ENCODE measurements around the gene HIGD1C. TPM values are rescaled to one million over a fixed set of nuclear protein-coding genes. Genes with fewer than 3 reads are reported as not detected.

Gene HIGD1C
- total RNA-seq, 2 experiments from 2014 or later: not detected

DNA sequence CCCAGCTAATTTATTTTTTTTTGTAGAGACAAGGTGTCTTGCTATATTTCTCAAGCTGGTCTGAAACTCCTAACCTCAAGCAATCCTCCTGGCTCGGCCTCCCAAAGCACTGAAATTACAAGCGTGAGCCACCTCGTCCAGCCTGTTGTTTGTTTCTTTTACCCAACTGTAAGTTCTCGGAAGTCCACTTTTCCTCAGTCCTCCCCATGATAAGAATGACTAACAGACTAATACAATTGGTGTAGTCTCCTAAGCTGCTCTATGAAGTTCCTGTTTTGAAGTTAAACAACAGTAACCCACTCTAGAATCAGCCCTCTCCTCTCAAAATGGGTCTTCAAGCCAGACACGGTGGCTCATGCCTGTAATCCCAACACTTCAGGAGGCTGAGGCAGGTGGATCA lies 36.5 kb downstream of the HIGD1C start:
- Mint-ChIP-seq H3K4me1 (ENCODE audit: low read depth) (peaks cover 12% of the 10 kb centered on the region), H3K4me3 (no peak overlapping the region), H3K36me3 (ENCODE audit: low read depth) (peaks cover 38% of the 10 kb centered on the region), H3K27ac (peak overlapping the region; percentile 5), H3K9me3 (ENCODE audit: insufficient read depth) (no peaks in the 10 kb centered on the region), H3K27me3 (ENCODE audit: low read depth) (no peaks in the 10 kb centered on the region)
- ATAC-seq (no peak), DNase-seq (no peak)
- ChIA-PET CTCF (interaction anchor here (1.0 to 5.3 kb wide), 7 partner anchors 60 to 904 kb away, joined by 3 to 75 read pairs (median 7); partner anchors contain the start of genes ATF1, LETMD1 and SMARCD1), POLR2A (no interaction called here)

DNA sequence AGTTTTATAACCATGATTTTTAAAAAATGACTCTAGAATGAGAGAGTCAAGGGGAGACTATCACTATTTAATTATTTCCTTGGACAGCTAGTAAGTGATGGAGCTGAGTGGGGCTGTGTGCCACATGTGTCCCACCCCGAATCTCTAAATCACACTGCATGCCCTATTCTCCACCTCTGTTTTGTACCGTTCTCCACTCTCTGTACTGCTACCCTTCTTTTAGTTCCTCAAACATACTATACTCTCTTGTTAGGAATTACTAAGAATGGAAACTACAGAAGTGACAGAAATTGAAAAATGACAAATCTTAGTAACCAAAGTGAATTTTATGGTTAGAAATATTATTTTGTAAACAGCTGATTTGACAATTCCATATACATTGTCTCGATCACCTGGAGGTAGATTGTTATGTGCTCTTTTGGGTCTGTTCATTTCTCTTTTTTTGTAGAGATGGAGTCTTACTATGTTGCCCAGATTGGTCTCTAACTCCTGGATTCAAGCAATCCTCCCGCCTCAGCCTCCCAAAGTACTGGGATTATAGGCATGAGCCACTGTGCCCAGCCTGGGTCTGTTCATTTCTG lies 37.9 kb downstream of the HIGD1C start:
- POLR2A ChIA-PET: interaction anchor here (0.8 kb wide), 1 partner anchor 225 kb away, joined by 3 read pairs; no protein-coding TSS in a partner anchor
- no peak overlapping the region for H3K4me3 Mint-ChIP-seq
- CTCF ChIA-PET: interaction anchor here (0.9 kb wide), 1 partner anchor 10 kb away, joined by 3 read pairs; no protein-coding TSS in a partner anchor
- peaks cover 46% of the 10 kb centered on the region for H3K36me3 Mint-ChIP-seq (ENCODE audit: low read depth)
- no peaks in the 10 kb centered on the region for H3K27me3 Mint-ChIP-seq (ENCODE audit: low read depth)
- no peak for ATAC-seq
- DNase-seq: no peak
- no peak overlapping the region for H3K27ac Mint-ChIP-seq
- H3K9me3 Mint-ChIP-seq (ENCODE audit: insufficient read depth): no peaks in the 10 kb centered on the region
- peaks cover 11% of the 10 kb centered on the region for H3K4me1 Mint-ChIP-seq (ENCODE audit: low read depth)

DNA sequence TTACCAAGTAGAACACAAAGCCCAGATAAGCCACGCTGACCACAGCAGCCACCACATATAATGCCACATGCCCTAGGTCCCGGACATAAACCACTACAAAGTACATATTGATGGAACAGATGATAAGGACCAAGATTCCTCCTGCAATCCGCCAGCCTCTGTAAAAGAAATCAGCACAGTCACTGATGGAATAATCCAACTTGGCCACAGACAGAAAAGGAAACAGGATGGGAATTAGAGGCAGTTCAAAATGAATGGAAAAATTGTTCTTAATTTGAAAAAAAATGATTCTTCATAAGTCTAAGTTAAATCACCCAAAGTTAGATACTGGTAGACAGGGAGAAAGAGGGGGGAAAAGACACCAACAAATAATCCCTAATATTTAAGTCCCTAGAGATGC lies 38.4 kb downstream of the HIGD1C start:
- no peak for DNase-seq
- ChIA-PET POLR2A (interaction anchor here (0.7 kb wide), 1 partner anchor 37 kb away, joined by 3 read pairs; no protein-coding TSS in a partner anchor), CTCF (interaction anchor here (1.0 kb wide), 1 partner anchor 11 kb away, joined by 3 read pairs; no protein-coding TSS in a partner anchor)
- Mint-ChIP-seq H3K27ac (no peak overlapping the region), H3K27me3 (ENCODE audit: low read depth) (no peaks in the 10 kb centered on the region), H3K4me3 (no peak overlapping the region), H3K4me1 (ENCODE audit: low read depth) (peaks cover 8% of the 10 kb centered on the region), H3K36me3 (ENCODE audit: low read depth) (peaks cover 51% of the 10 kb centered on the region), H3K9me3 (ENCODE audit: insufficient read depth) (no peaks in the 10 kb centered on the region)
- no peak for ATAC-seq

DNA sequence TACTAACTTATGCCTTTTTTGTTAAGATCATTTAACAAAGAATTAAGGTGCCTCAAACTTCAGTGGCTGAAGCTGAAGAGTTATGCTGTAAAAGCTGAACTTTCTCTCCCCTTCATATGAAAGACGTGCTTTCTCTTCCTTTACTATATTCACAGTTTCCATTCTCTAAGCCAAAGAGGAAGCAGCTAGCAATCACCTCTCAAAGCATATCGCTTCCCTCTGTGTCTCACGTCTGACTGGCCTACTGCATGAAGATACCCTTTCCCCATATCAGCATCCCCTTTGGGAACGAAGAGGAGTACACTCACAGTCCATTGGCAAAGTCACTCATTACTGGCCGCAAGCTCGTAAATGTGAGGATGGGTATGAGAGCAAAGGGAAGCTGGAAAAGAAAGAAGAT lies 38.9 kb downstream of the HIGD1C start:
- H3K27me3 Mint-ChIP-seq (ENCODE audit: low read depth): no peaks in the 10 kb centered on the region
- POLR2A ChIA-PET: interaction anchor here (0.7 kb wide), 1 partner anchor 36 kb away, joined by 3 read pairs; no protein-coding TSS in a partner anchor
- H3K4me3 Mint-ChIP-seq: no peak overlapping the region
- DNase-seq (no peak), ATAC-seq (no peak)
- H3K27ac Mint-ChIP-seq: no peak overlapping the region
- peaks cover 8% of the 10 kb centered on the region for H3K4me1 Mint-ChIP-seq (ENCODE audit: low read depth)
- H3K36me3 Mint-ChIP-seq (ENCODE audit: low read depth): peaks cover 52% of the 10 kb centered on the region
- no peaks in the 10 kb centered on the region for H3K9me3 Mint-ChIP-seq (ENCODE audit: insufficient read depth)
- CTCF ChIA-PET: interaction anchor here (0.6 to 1.0 kb wide), 2 partner anchors 11 to 226 kb away, joined by 3 read pairs; no protein-coding TSS in a partner anchor

DNA sequence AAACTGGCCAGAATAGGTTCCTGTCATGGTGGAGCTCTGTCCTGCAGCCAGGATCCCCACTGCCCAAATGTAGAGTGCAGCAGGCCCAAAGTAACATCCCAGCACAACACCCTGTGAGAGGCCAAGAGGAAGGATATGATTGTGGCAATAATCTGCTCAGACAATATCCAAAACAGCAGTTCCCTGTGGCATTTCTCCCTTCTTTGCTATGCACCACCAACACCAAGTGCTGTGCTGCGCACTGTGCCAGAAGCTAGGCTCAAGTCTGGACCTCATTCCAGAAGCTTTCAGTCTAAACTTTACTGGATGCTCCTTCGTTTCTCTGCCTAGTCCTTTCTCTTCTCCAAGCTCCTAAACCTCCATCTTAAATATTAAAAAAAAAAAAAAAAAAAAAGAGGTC lies 40.5 kb downstream of the HIGD1C start:
- DNase-seq: no peak
- Mint-ChIP-seq H3K4me1 (ENCODE audit: low read depth) (peaks cover 3% of the 10 kb centered on the region), H3K9me3 (ENCODE audit: insufficient read depth) (no peaks in the 10 kb centered on the region), H3K27me3 (ENCODE audit: low read depth) (no peaks in the 10 kb centered on the region), H3K4me3 (no peak overlapping the region), H3K36me3 (ENCODE audit: low read depth) (peaks cover 52% of the 10 kb centered on the region), H3K27ac (no peak overlapping the region)
- ChIA-PET POLR2A (no interaction called here), CTCF (no interaction called here)
- no peak for ATAC-seq

DNA sequence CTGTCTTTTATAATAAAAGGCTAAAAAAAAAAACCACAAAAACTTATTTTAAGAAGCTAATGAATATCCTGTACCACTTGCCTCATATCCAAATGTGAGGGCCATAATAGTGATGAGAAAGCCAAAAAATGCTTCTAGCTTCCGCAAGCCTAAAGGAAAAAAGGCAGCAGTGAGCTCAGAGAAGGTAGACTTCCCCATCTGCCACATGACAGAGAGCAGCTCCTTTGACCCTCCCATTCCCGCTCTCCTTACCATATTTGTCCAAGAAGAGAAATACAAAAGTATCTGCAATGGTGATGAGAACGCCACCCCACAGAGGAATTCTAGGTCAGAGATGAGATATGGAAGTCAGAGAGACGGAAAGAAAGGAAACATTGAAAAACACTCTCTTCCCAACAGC lies 46.7 kb downstream of the HIGD1C start:
- Mint-ChIP-seq H3K9me3 (ENCODE audit: insufficient read depth) (no peaks in the 10 kb centered on the region), H3K27me3 (ENCODE audit: low read depth) (no peaks in the 10 kb centered on the region), H3K4me3 (no peak overlapping the region), H3K27ac (no peak overlapping the region), H3K36me3 (ENCODE audit: low read depth) (peaks cover 44% of the 10 kb centered on the region), H3K4me1 (ENCODE audit: low read depth) (no peaks in the 10 kb centered on the region)
- no peak for ATAC-seq
- ChIA-PET POLR2A (no interaction called here), CTCF (interaction anchor here (1.3 to 2.1 kb wide), 2 partner anchors 10 to 12 kb away, joined by 5 to 6 read pairs; no protein-coding TSS in a partner anchor)
- no peak for DNase-seq

DNA sequence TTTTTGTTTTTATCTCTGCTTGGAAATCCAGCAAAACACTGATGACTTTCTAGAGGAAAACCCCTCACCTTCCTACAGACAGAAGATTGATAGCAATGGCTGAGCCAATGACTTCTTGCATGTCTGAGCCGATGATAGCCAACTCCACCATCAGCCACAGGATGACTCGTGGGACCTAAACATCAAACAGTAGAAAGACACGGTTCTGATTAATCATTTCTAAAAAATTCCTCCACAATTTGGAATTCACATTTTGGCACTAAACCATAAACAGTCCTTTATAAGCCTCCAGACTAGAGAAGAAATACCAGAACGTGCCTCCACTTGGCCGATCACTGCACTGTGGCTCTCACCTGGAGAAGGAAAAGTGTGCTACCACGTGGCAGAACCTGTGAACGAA lies 47.9 kb downstream of the HIGD1C start:
- no peaks in the 10 kb centered on the region for H3K27me3 Mint-ChIP-seq (ENCODE audit: low read depth)
- no peaks in the 10 kb centered on the region for H3K4me1 Mint-ChIP-seq (ENCODE audit: low read depth)
- H3K4me3 Mint-ChIP-seq: no peak overlapping the region
- ATAC-seq: no peak
- H3K27ac Mint-ChIP-seq: no peak overlapping the region
- CTCF ChIA-PET: no interaction called here
- no peaks in the 10 kb centered on the region for H3K9me3 Mint-ChIP-seq (ENCODE audit: insufficient read depth)
- H3K36me3 Mint-ChIP-seq (ENCODE audit: low read depth): peaks cover 40% of the 10 kb centered on the region
- no peak for DNase-seq
- POLR2A ChIA-PET: no interaction called here

DNA sequence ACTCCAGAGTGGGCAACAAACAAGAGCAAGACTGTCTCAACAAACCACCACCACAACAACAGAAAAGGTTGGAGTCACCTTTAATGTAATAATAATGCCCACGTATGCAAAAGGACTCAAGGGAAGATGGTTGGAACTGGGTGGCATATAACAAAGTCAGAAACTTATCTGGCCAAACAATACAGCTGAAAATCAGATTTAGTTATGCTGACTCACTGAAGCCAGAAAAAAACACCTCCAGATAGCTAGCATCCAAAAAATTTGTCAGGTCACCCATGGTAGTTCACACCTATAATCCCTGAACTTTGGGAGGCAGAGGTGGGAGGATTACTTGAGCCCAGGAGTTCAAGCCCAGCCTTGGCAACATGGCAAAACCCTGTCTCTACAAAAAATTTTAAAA lies 49.5 kb downstream of the HIGD1C start:
- POLR2A ChIA-PET: no interaction called here

DNA sequence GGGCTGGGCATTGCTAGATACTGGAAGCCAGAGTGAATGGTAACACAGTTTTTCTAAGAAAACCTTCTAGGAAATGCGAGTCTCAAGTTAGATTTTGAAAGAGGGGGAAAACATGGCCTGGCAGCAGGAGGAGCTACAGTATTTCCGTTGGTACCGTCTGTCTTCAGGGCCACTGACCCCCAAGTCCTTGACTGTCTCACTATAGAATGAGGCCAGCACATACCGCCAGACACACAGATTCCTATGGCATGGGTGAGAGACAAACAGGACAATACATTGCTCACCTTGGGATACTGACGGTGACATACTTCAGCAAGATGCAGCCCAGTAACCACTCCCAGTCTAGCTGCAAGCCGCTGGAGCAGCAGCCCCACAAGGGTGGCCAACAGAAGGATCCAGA lies 52.2 kb downstream of the HIGD1C start:
- H3K27ac Mint-ChIP-seq: no peak overlapping the region

More for the DNA sequence above, 49.5 kb downstream of the HIGD1C start:
- H3K9me3 Mint-ChIP-seq (ENCODE audit: insufficient read depth): no peaks in the 10 kb centered on the region
- CTCF ChIA-PET: no interaction called here
- H3K36me3 Mint-ChIP-seq (ENCODE audit: low read depth): peaks cover 37% of the 10 kb centered on the region
- no peak overlapping the region for H3K4me3 Mint-ChIP-seq
- H3K27me3 Mint-ChIP-seq (ENCODE audit: low read depth): no peaks in the 10 kb centered on the region
- no peaks in the 10 kb centered on the region for H3K4me1 Mint-ChIP-seq (ENCODE audit: low read depth)
- no peak overlapping the region for H3K27ac Mint-ChIP-seq
- no peak for DNase-seq
- ATAC-seq: no peak

DNA sequence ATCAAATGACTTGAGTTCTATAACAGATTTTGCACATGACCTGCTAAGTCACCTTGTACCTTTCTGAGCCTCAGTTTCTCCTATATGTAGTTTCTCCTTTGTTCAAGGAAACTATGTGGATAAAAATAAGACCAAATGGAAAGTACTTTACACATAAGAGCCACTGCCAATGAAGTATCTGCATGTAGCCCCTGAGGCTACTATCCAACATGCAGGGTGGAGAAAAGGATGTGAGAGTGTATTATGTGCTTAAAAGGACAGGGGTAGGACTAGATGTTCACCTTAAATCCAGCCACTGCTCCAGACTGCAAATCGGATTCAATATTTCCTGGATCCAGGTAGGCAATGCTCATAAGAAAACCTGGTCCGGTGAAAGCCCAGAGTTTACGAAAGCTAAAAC lies 52.7 kb downstream of the HIGD1C start:
- Mint-ChIP-seq H3K36me3 (ENCODE audit: low read depth) (peaks cover 40% of the 10 kb centered on the region), H3K27me3 (ENCODE audit: low read depth) (no peaks in the 10 kb centered on the region), H3K4me3 (no peak overlapping the region), H3K4me1 (ENCODE audit: low read depth) (peaks cover 12% of the 10 kb centered on the region), H3K27ac (no peak overlapping the region), H3K9me3 (ENCODE audit: insufficient read depth) (no peaks in the 10 kb centered on the region)
- ATAC-seq (no peak), DNase-seq (no peak)
- POLR2A ChIA-PET: no interaction called here
- CTCF ChIA-PET: interaction anchor here (1.2 to 1.4 kb wide), 2 partner anchors 21 to 44 kb away, joined by 3 to 4 read pairs; partner anchors contain the start of gene SLC11A2

More for the DNA sequence above, 52.2 kb downstream of the HIGD1C start:
- no peaks in the 10 kb centered on the region for H3K9me3 Mint-ChIP-seq (ENCODE audit: insufficient read depth)
- ChIA-PET CTCF (no interaction called here), POLR2A (no interaction called here)
- no peak overlapping the region for H3K4me3 Mint-ChIP-seq
- peaks cover 41% of the 10 kb centered on the region for H3K36me3 Mint-ChIP-seq (ENCODE audit: low read depth)
- peaks cover 9% of the 10 kb centered on the region for H3K4me1 Mint-ChIP-seq (ENCODE audit: low read depth)
- DNase-seq: no peak
- no peaks in the 10 kb centered on the region for H3K27me3 Mint-ChIP-seq (ENCODE audit: low read depth)
- ATAC-seq: no peak

DNA sequence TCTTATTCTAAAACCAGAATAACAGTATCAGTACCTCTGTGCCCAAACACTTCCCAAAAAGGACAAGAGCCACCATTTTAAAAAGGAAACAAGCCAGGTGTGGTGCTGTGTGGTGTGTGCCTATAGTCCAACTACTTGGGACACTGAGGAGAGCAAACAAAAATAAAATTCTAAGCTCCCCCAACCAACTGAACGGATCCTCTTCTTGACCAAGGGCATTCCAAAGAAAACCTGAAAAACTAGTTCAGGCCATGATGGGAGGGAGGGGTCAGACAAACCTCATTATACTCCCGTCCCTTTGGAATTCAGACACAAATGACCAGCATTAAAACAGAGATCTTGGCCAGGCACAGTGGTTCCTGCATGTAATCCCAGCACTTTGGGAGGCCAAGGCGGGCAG lies 53.3 kb downstream of the HIGD1C start:
- Mint-ChIP-seq H3K4me1 (ENCODE audit: low read depth) (peaks cover 12% of the 10 kb centered on the region), H3K27me3 (ENCODE audit: low read depth) (no peaks in the 10 kb centered on the region), H3K27ac (no peak overlapping the region), H3K4me3 (no peak overlapping the region), H3K36me3 (ENCODE audit: low read depth) (peaks cover 34% of the 10 kb centered on the region), H3K9me3 (ENCODE audit: insufficient read depth) (no peaks in the 10 kb centered on the region)
- POLR2A ChIA-PET: no interaction called here
- ATAC-seq: no peak
- CTCF ChIA-PET: interaction anchor here (1.2 to 1.4 kb wide), 3 partner anchors 20 to 241 kb away, joined by 3 to 4 read pairs (median 4); partner anchors contain the start of gene SLC11A2
- DNase-seq: no peak

DNA sequence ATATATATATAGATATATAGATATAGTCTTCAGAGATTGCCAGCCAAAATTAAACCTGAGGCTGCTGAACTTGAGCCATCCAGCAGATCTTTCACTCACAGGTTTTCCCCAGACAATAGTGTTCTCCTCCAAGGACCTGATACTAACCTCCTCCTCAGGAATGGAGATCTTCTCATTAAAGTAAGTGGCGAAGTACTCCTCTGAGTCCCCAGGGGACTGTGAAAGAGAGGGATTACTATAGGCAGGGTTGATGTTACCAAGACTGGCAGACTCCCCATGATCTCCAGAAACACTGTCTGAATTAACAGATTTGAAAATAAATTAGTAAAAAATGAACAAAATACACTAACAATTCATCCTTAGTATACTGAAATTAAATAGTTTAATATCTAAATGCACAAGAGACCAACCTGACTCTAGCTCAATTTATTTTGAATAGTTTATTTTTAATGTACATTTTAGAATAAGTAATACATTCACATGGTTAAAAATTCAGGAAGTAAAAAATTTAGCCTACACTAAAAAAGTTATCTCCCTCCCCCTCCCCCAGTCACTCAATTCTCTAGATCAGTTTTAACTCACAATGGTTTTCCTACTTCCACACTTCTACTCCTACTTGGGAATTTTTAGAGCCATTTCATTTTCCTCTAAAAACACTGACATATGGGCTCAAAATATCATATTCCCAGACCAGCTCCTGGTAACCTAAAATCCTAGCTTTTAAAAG lies 56.1 kb downstream of the HIGD1C start:
- Mint-ChIP-seq H3K27me3 (ENCODE audit: low read depth) (no peaks in the 10 kb centered on the region), H3K36me3 (ENCODE audit: low read depth) (peaks cover 30% of the 10 kb centered on the region), H3K4me1 (ENCODE audit: low read depth) (peaks cover 19% of the 10 kb centered on the region), H3K27ac (peak overlapping the region; percentile 75), H3K9me3 (ENCODE audit: insufficient read depth) (no peaks in the 10 kb centered on the region), H3K4me3 (peak overlapping the region; percentile 52)
- no peak for ATAC-seq
- DNase-seq: no peak
- ChIA-PET CTCF (interaction anchor here (1.2 to 2.7 kb wide), 7 partner anchors 9 to 243 kb away, joined by 3 to 19 read pairs (median 8); partner anchors contain the start of gene SLC11A2), POLR2A (interaction anchor here (1.0 to 1.6 kb wide), 3 partner anchors 18 to 230 kb away, joined by 3 to 8 read pairs (median 3); partner anchors contain the start of genes DAZAP2 and SLC11A2)
